Measurements from ENCODE around the gene LRP4.

- TF ChIP-seq ISL1 (CRISPR knock-in tag; IDR thresholded peaks at IDR 0.05) (no peak), GLIS3 (CRISPR knock-in tag; IDR thresholded peaks at IDR 0.05) (no peak), ESRRG (CRISPR knock-in tag; IDR thresholded peaks at IDR 0.05) (no peak), POU6F1 (CRISPR knock-in tag; IDR thresholded peaks at IDR 0.05; ENCODE audit: borderline replicate concordance, low read depth) (no peak), ZFP3 (CRISPR knock-in tag; IDR thresholded peaks at IDR 0.05) (no peak), TSHZ2 (CRISPR knock-in tag; IDR thresholded peaks at IDR 0.05) (peak; percentile 25; the same call in 1 of the 2 replicates), ARNTL (CRISPR knock-in tag; IDR thresholded peaks at IDR 0.05; ENCODE audit: borderline replicate concordance, low read depth) (no peak), CREB5 (CRISPR knock-in tag; IDR thresholded peaks at IDR 0.05; ENCODE audit: low read depth) (no peak), ZNF8 (CRISPR knock-in tag; IDR thresholded peaks at IDR 0.05) (no peak), SNAI2 (CRISPR knock-in tag; IDR thresholded peaks at IDR 0.05) (no peak)
- TF ChIP-seq, protein P1, sequence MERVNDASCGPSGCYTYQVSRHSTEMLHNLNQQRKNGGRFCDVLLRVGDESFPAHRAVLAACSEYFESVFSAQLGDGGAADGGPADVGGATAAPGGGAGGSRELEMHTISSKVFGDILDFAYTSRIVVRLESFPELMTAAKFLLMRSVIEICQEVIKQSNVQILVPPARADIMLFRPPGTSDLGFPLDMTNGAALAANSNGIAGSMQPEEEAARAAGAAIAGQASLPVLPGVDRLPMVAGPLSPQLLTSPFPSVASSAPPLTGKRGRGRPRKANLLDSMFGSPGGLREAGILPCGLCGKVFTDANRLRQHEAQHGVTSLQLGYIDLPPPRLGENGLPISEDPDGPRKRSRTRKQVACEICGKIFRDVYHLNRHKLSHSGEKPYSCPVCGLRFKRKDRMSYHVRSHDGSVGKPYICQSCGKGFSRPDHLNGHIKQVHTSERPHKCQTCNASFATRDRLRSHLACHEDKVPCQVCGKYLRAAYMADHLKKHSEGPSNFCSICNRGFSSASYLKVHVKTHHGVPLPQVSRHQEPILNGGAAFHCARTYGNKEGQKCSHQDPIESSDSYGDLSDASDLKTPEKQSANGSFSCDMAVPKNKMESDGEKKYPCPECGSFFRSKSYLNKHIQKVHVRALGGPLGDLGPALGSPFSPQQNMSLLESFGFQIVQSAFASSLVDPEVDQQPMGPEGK (CRISPR knock-in tag; IDR thresholded peaks at IDR 0.05; ENCODE audit: borderline replicate concordance) = no peak
Observed at GRCh38 chr11:46845740-46846509, 72.4 kb downstream of the LRP4 start, which contains the start of gene CKAP5.
